ENCODE results near the gene MON1A.

MON1A gene

GRCh38 chr3:49879721-49880120 is 49.9 kb downstream of the MON1A start (continued):
- TF ChIP-seq ZNF280D (tag by site-specific recombination; IDR thresholded peaks at IDR 0.05): no peak
- no peak for TF ChIP-seq ZNF423 (tag by site-specific recombination; IDR thresholded peaks at IDR 0.05)
- TF ChIP-seq, protein P1, sequence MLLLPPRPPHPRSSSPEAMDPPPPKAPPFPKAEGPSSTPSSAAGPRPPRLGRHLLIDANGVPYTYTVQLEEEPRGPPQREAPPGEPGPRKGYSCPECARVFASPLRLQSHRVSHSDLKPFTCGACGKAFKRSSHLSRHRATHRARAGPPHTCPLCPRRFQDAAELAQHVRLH (tag by site-specific recombination; IDR thresholded peaks at IDR 0.05): no peak
- TF ChIP-seq ZNF114 (tag by site-specific recombination; IDR thresholded peaks at IDR 0.05): no peak
- no peak for TF ChIP-seq IKZF3 (tag by site-specific recombination; IDR thresholded peaks at IDR 0.05)
- no peak for TF ChIP-seq HOXC10 (CRISPR knock-in tag; IDR thresholded peaks at IDR 0.05)
- TF ChIP-seq ZBTB17 (tag by site-specific recombination; IDR thresholded peaks at IDR 0.05): no peak
- TF ChIP-seq, protein P2, sequence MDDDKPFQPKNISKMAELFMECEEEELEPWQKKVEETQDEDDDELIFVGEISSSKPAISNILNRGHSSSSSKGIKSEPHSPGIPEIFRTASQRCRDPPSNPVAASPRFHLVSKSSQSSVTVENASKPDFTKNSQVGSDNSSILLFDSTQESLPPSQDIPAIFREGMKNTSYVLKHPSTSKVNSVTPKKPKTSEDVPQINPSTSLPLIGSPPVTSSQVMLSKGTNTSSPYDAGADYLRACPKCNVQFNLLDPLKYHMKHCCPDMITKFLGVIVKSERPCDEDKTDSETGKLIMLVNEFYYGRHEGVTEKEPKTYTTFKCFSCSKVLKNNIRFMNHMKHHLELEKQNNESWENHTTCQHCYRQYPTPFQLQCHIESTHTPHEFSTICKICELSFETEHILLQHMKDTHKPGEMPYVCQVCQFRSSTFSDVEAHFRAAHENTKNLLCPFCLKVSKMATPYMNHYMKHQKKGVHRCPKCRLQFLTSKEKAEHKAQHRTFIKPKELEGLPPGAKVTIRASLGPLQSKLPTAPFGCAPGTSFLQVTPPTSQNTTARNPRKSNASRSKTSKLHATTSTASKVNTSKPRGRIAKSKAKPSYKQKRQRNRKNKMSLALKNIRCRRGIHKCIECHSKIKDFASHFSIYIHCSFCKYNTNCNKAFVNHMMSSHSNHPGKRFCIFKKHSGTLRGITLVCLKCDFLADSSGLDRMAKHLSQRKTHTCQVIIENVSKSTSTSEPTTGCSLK (tag by site-specific recombination; IDR thresholded peaks at IDR 0.05): no peak
- no peak for TF ChIP-seq ZNF792 (tag by site-specific recombination; IDR thresholded peaks at IDR 0.05)

DNA sequence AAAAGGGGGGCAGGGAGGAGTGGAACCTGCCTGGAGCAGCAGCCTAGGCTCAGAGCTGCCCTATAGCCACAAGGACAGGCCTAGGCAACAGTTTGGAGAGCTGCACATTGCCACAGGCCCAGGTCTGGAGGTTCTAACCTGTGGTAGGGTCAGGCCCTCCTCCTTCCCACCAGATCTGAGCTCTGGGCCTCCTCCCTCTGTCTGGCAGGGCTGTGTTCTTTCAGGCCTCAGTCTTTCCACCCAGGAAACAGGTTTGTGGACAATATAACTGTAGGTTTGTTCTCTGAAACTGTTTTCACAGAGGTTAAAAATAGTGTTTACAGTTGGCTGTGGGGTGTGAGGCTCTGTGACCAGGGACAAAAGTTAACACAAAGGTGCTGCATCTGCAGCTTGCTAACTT is 50.9 kb downstream of the MON1A start:
- ChIA-PET CTCF (interaction anchor here (0.6 kb wide), 1 partner anchor 335 kb away, joined by 3 read pairs; no protein-coding TSS in a partner anchor), POLR2A (interaction anchor here (0.6 kb wide), 2 partner anchors 92 to 292 kb away, joined by 5 to 12 read pairs; no protein-coding TSS in a partner anchor)
- Histone ChIP-seq H3K4me1 (ENCODE audit: control insufficient read depth, insufficient read depth, low read length) (no peaks in the 10 kb centered on the region), H3K4me3 (ENCODE audit: low read depth, low read length) (no peak overlapping the region), H3K9me3 (ENCODE audit: control insufficient read depth, insufficient read depth, low read depth, low read length) (no peaks in the 10 kb centered on the region), H3K27ac (ENCODE audit: extremely low read depth, low read depth, low read length) (no peak overlapping the region), H3K36me3 (ENCODE audit: control insufficient read depth in 2 of 2, insufficient read depth in 1 of 2, low read length in 2 of 2) (no peaks in the 10 kb centered on the region)
- TF ChIP-seq ZNF112 (tag by site-specific recombination; IDR thresholded peaks at IDR 0.05) (no peak), ZNF707 (tag by site-specific recombination; IDR thresholded peaks at IDR 0.05) (no peak), KLF8 (tag by site-specific recombination; IDR thresholded peaks at IDR 0.05) (no peak), ZNF843 (tag by site-specific recombination; IDR thresholded peaks at IDR 0.05) (no peak), RBAK (tag by site-specific recombination; IDR thresholded peaks at IDR 0.05) (no peak)
- TF ChIP-seq, protein P3, sequence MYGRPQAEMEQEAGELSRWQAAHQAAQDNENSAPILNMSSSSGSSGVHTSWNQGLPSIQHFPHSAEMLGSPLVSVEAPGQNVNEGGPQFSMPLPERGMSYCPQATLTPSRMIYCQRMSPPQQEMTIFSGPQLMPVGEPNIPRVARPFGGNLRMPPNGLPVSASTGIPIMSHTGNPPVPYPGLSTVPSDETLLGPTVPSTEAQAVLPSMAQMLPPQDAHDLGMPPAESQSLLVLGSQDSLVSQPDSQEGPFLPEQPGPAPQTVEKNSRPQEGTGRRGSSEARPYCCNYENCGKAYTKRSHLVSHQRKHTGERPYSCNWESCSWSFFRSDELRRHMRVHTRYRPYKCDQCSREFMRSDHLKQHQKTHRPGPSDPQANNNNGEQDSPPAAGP (tag by site-specific recombination; IDR thresholded peaks at IDR 0.05): no peak

GRCh38 chr3:49877716-49878115 is 51.9 kb downstream of the MON1A start:
- ChIA-PET POLR2A (no interaction called here), CTCF (no interaction called here)
- Histone ChIP-seq H3K4me3 (ENCODE audit: low read depth, low read length) (no peak overlapping the region), H3K27ac (ENCODE audit: extremely low read depth, low read depth, low read length) (no peak overlapping the region), H3K4me1 (ENCODE audit: control insufficient read depth, insufficient read depth, low read length) (no peaks in the 10 kb centered on the region), H3K36me3 (ENCODE audit: control insufficient read depth in 2 of 2, insufficient read depth in 1 of 2, low read length in 2 of 2) (no peaks in the 10 kb centered on the region), H3K9me3 (ENCODE audit: control insufficient read depth, insufficient read depth, low read depth, low read length) (no peaks in the 10 kb centered on the region)
- TF ChIP-seq SP3 (tag by site-specific recombination; IDR thresholded peaks at IDR 0.05) (no peak), ZBTB26 (tag by site-specific recombination; optimal IDR thresholded peaks at IDR 0.05) (no peak)
- TF ChIP-seq, protein P4, sequence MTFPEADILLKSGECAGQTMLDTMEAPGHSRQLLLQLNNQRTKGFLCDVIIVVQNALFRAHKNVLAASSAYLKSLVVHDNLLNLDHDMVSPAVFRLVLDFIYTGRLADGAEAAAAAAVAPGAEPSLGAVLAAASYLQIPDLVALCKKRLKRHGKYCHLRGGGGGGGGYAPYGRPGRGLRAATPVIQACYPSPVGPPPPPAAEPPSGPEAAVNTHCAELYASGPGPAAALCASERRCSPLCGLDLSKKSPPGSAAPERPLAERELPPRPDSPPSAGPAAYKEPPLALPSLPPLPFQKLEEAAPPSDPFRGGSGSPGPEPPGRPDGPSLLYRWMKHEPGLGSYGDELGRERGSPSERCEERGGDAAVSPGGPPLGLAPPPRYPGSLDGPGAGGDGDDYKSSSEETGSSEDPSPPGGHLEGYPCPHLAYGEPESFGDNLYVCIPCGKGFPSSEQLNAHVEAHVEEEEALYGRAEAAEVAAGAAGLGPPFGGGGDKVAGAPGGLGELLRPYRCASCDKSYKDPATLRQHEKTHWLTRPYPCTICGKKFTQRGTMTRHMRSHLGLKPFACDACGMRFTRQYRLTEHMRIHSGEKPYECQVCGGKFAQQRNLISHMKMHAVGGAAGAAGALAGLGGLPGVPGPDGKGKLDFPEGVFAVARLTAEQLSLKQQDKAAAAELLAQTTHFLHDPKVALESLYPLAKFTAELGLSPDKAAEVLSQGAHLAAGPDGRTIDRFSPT (tag by site-specific recombination; IDR thresholded peaks at IDR 0.05): no peak
